Neuronal stem cell (in vitro differentiated cells): ENCODE measurements around the gene GRAP2.

Experiments used
- DNase-seq: peaks from one replicate; pipeline ENCODE4 v3.0.0-alpha.2; 2013; ENCODE audit warnings: low spot score
- H2AFZ ChIP-seq: one replicate; pipeline ENCODE4 v1.6.1; 2013; ENCODE audit warnings: mild to moderate bottlenecking, low read length, inconsistent platforms
- H2AK5ac ChIP-seq: 2 replicates; pipeline ENCODE4 v1.6.1; 2013; ENCODE audit warnings: low read depth, mild to moderate bottlenecking, inconsistent platforms, low read length, moderate library complexity, mixed read lengths
- H2BK120ac ChIP-seq: 2 replicates; pipeline ENCODE4 v1.6.1; 2013; ENCODE audit warnings: low read depth, mild to moderate bottlenecking, inconsistent platforms, low read length, moderate library complexity, mixed read lengths
- H2BK12ac ChIP-seq: one replicate; pipeline ENCODE4 v1.6.1; 2013; ENCODE audit warnings: low read length, inconsistent platforms
- H2BK15ac ChIP-seq: 2 replicates; pipeline ENCODE4 v1.6.1; 2013; ENCODE audit warnings: mild to moderate bottlenecking, low read length, inconsistent platforms, mixed read lengths
- H2BK5ac ChIP-seq: one replicate; pipeline ENCODE4 v1.6.1; 2013; ENCODE audit warnings: inconsistent platforms, mild to moderate bottlenecking, low read length, moderate library complexity
- H3K14ac ChIP-seq: one replicate; pipeline ENCODE4 v1.6.1; 2013; ENCODE audit warnings: low read length, inconsistent platforms
- H3K18ac ChIP-seq: 2 replicates; pipeline ENCODE4 v1.6.1; 2013; ENCODE audit warnings: low read length, inconsistent platforms
- H3K23ac ChIP-seq: 2 replicates; pipeline ENCODE4 v1.6.1; 2013; ENCODE audit warnings: low read depth, mild to moderate bottlenecking, mixed read lengths, low read length, inconsistent platforms; ENCODE audit not compliant: poor library complexity
- H3K27ac ChIP-seq: replicated peaks from 3 replicates; pipeline ENCODE4 v1.5.1; 2013; ENCODE audit warnings: low read length, inconsistent platforms
- H3K27me3 ChIP-seq, 3 experiments: 2 replicates each; pipeline ENCODE4 v1.6.1; 2013; ENCODE audit warnings: low read length in 3 of 3, mild to moderate bottlenecking in 2 of 3, inconsistent platforms in 1 of 3, low read depth in 1 of 3, mixed read lengths in 1 of 3, moderate library complexity in 1 of 3; ENCODE audit not compliant: control insufficient read depth in 3 of 3, insufficient read depth in 3 of 3
- H3K36me3 ChIP-seq, 2 donors: replicated peaks in 1 of 2; 2 replicates each; pipeline ENCODE4 v1.6.1; 2013; ENCODE audit warnings: low read length in 2 of 2; ENCODE audit not compliant: control insufficient read depth in 2 of 2, insufficient read depth in 2 of 2
- H3K4ac ChIP-seq: 2 replicates; pipeline ENCODE4 v1.6.1; 2013; ENCODE audit warnings: inconsistent platforms, mild to moderate bottlenecking, low read length, moderate library complexity
- H3K4me1 ChIP-seq, 2 donors: 1 replicate in 1 of 2; 2 replicates in 1 of 2; pipeline ENCODE4 v1.6.1; 2013; ENCODE audit warnings: low read length in 2 of 2, low read depth in 1 of 2; ENCODE audit not compliant: control insufficient read depth in 2 of 2, insufficient read depth in 1 of 2
- H3K4me2 ChIP-seq: one replicate; pipeline ENCODE4 v1.6.1; 2013; ENCODE audit warnings: mild to moderate bottlenecking, low read length, inconsistent platforms; ENCODE audit not compliant: insufficient read depth, poor library complexity, severe bottlenecking
- H3K4me3 ChIP-seq, 2 donors: 2 replicates each; pipeline ENCODE4 v1.5.1; 2013; ENCODE audit warnings: low read length in 2 of 2, mild to moderate bottlenecking in 2 of 2, inconsistent platforms in 1 of 2, moderate library complexity in 1 of 2
- H3K79me1 ChIP-seq: one replicate; pipeline ENCODE4 v1.6.1; 2013; ENCODE audit warnings: low read depth, mild to moderate bottlenecking, inconsistent platforms, low read length, moderate library complexity
- H3K9ac ChIP-seq: one replicate; pipeline ENCODE4 v1.6.1; 2013; ENCODE audit warnings: mild to moderate bottlenecking, low read depth, low read length, inconsistent platforms; ENCODE audit not compliant: poor library complexity
- H3K9me3 ChIP-seq, 2 donors: replicated peaks in 1 of 2; 2 replicates each; pipeline versions ENCODE3 to v1.6.1; 2013; ENCODE audit warnings: low read length in 2 of 2, mild to moderate bottlenecking in 2 of 2, inconsistent platforms in 1 of 2, low read depth in 1 of 2, mixed read lengths in 1 of 2, moderate library complexity in 1 of 2; ENCODE audit not compliant: control insufficient read depth in 2 of 2, insufficient read depth in 1 of 2
- H4K8ac ChIP-seq: one replicate; pipeline ENCODE4 v1.6.1; 2013; ENCODE audit warnings: low read depth, mild to moderate bottlenecking, inconsistent platforms, low read length, moderate library complexity
- H4K91ac ChIP-seq: one replicate; pipeline ENCODE4 v1.6.1; 2013; ENCODE audit warnings: low read length, low read depth, mild to moderate bottlenecking, inconsistent platforms; ENCODE audit not compliant: poor library complexity
- WGBS, 2 donors: extraction: QIAGEN DNeasy Blood & Tissue Kit; methylation state at CpG; one replicate each; pipeline ENCODE4 v1.1.7; 2013; ENCODE audit warnings: missing lambda C conversion rate in 2 of 2, mixed read lengths in 1 of 2; ENCODE audit not compliant: insufficient read length in 2 of 2, insufficient replicate concordance in 1 of 2; ENCODE audit errors: extremely low coverage in 2 of 2; 5-methylcytosine and 5-hydroxymethylcytosine counted together

Gene GRAP2

GRCh38 chr22:39999144-39999757, 98.4 kb downstream of the GRAP2 start:
- no peak for DNase-seq
- Histone ChIP-seq H3K4me3 (no peak overlapping the region), H3K27ac (peak overlapping the region; percentile 40), H3K4me1 (peaks cover 26 to 53% of the 10 kb centered on the region in 2 donors), H3K36me3 (no peaks in the 10 kb centered on the region), H3K9ac (no peak overlapping the region), H3K18ac (peak overlapping the region; percentile 63), H2BK120ac (no peak overlapping the region), H3K27me3 (peaks cover 9 to 47% (median 19%) of the 10 kb centered on the region in 3 experiments), H2BK5ac (no peak overlapping the region), H2AK5ac (no peak overlapping the region), H2AFZ (no peak overlapping the region), H4K8ac (no peak overlapping the region), H3K4me2 (no peak overlapping the region), H4K91ac (peak overlapping the region; percentile 48), H3K9me3 (peaks cover 0 to 2% of the 10 kb centered on the region in 2 donors), H2BK15ac (peak overlapping the region; percentile 0), H3K79me1 (no peaks in the 10 kb centered on the region), H3K14ac (no peak overlapping the region), H2BK12ac (peak overlapping the region; percentile 42), H3K4ac (no peak overlapping the region), H3K23ac (no peak overlapping the region)
- no CpG with 5 or more reads among the region's 16 CpGs for WGBS, 2 donors

- Histone ChIP-seq H3K23ac (no peak overlapping the region), H2AFZ (no peak overlapping the region), H4K91ac (no peak overlapping the region), H3K79me1 (no peaks in the 10 kb centered on the region), H3K36me3 (no peaks in the 10 kb centered on the region), H3K4me3 (no peak overlapping the region), H3K27me3 (peaks cover 6 to 42% (median 9%) of the 10 kb centered on the region in 3 experiments), H3K4me1 (peaks cover 26 to 53% of the 10 kb centered on the region in 2 donors), H2BK5ac (no peak overlapping the region), H2BK120ac (no peak overlapping the region), H3K27ac (no peak overlapping the region), H3K4me2 (no peak overlapping the region), H3K9ac (no peak overlapping the region), H3K9me3 (peaks cover 0 to 3% of the 10 kb centered on the region in 2 donors), H4K8ac (no peak overlapping the region), H2AK5ac (no peak overlapping the region), H2BK15ac (no peak overlapping the region), H3K14ac (no peak overlapping the region), H3K4ac (no peak overlapping the region), H2BK12ac (no peak overlapping the region), H3K18ac (peak overlapping the region; percentile 0)
- WGBS, 2 donors: no CpG with 5 or more reads among the region's 5 CpGs
- DNase-seq: no peak
Measured at GRCh38 chr22:40000171-40000570, 99.3 kb downstream of the GRAP2 start.

- no peaks in the 10 kb centered on the region for H3K36me3 ChIP-seq
- no peak overlapping the region for H2AK5ac ChIP-seq
- H4K8ac ChIP-seq: no peak overlapping the region
- H2BK12ac ChIP-seq: no peak overlapping the region
- H3K4ac ChIP-seq: no peak overlapping the region
- no peak overlapping the region for H3K18ac ChIP-seq
- H3K27me3 ChIP-seq: peaks cover 0 to 38% (median under 1%) of the 10 kb centered on the region in 3 experiments
- no peak overlapping the region for H2BK120ac ChIP-seq
- H3K27ac ChIP-seq: peak overlapping the region; percentile 14
- peaks cover 26 to 55% of the 10 kb centered on the region in 2 donors for H3K4me1 ChIP-seq
- no peak overlapping the region for H3K9ac ChIP-seq
- no peak overlapping the region for H4K91ac ChIP-seq
- H3K23ac ChIP-seq: no peak overlapping the region
- H3K4me2 ChIP-seq: no peak overlapping the region
- no peaks in the 10 kb centered on the region for H3K79me1 ChIP-seq
- no peak overlapping the region for H2BK15ac ChIP-seq
- peaks cover 0 to 2% of the 10 kb centered on the region in 2 donors for H3K9me3 ChIP-seq
- no peak overlapping the region for H2AFZ ChIP-seq
- no peak overlapping the region for H3K4me3 ChIP-seq
- H3K14ac ChIP-seq: no peak overlapping the region
- DNase-seq: no peak
- WGBS, 2 donors: no CpG with 5 or more reads among the region's 4 CpGs
- no peak overlapping the region for H2BK5ac ChIP-seq
Measured at GRCh38 chr22:40001106-40001505, 100.2 kb downstream of the GRAP2 start.

- WGBS, 2 donors: no CpG with 5 or more reads among the region's 14 CpGs
- H3K79me1 ChIP-seq: no peaks in the 10 kb centered on the region
- peaks cover 0 to 36% (median 0%) of the 10 kb centered on the region in 3 experiments for H3K27me3 ChIP-seq
Measured at GRCh38 chr22:40001800-40002577, 101.1 kb downstream of the GRAP2 start.

More at GRCh38 chr22:40001800-40002577, 101.1 kb downstream of the GRAP2 start:
- H2AK5ac ChIP-seq: peak overlapping the region; percentile 73
- H3K9ac ChIP-seq: no peak overlapping the region
- H3K18ac ChIP-seq: peak overlapping the region; percentile 73
- H2BK15ac ChIP-seq: no peak overlapping the region
- no peak overlapping the region for H3K27ac ChIP-seq
- H2BK5ac ChIP-seq: no peak overlapping the region
- H3K4me2 ChIP-seq: no peak overlapping the region
- no peak overlapping the region for H3K23ac ChIP-seq
- no peak overlapping the region for H3K14ac ChIP-seq
- H2AFZ ChIP-seq: no peak overlapping the region
- no peak overlapping the region for H3K4ac ChIP-seq
- H4K91ac ChIP-seq: peak overlapping the region; percentile 27
- no peak for DNase-seq
- no peak overlapping the region for H2BK120ac ChIP-seq
- H3K4me1 ChIP-seq: peaks cover 24 to 54% of the 10 kb centered on the region in 2 donors
- H3K9me3 ChIP-seq: peaks cover 0 to 2% of the 10 kb centered on the region in 2 donors
- H3K36me3 ChIP-seq: no peaks in the 10 kb centered on the region
- no peak overlapping the region for H3K4me3 ChIP-seq
- no peak overlapping the region for H4K8ac ChIP-seq
- no peak overlapping the region for H2BK12ac ChIP-seq
